ENCODE measurements around the gene COL24A1.

Gene COL24A1

GRCh38 chr1:86018283-86018923, 138.2 kb downstream of the COL24A1 start:
- CTCF ChIA-PET: interaction anchor here (0.5 to 1.0 kb wide), 6 partner anchors 10 to 710 kb away, joined by 3 to 4 read pairs (median 3); no protein-coding TSS in a partner anchor

GRCh38 chr1:86016076-86016759, 140.4 kb downstream of the COL24A1 start:
- TF ChIP-seq CTCF (conservative IDR thresholded peaks at IDR 0.05; ENCODE audit: low read depth): no peak
- ChIA-PET CTCF (no interaction called here), POLR2A (ENCODE audit: low non-redundant PET) (no interaction called here)
- H3K27ac ChIP-seq: no peak overlapping the region
- DNase-seq (ENCODE audit: low spot score): no peak

More at GRCh38 chr1:86018283-86018923, 138.2 kb downstream of the COL24A1 start:
- POLR2A ChIA-PET (ENCODE audit: low non-redundant PET): no interaction called here
- H3K27ac ChIP-seq: no peak overlapping the region
- peak; percentile 85 for TF ChIP-seq CTCF (conservative IDR thresholded peaks at IDR 0.05; ENCODE audit: low read depth)
- peak; percentile 30 for DNase-seq (ENCODE audit: low spot score)

GRCh38 chr1:86015375-86015774, 141.2 kb downstream of the COL24A1 start:
- TF ChIP-seq CTCF (conservative IDR thresholded peaks at IDR 0.05; ENCODE audit: low read depth): no peak
- no peak overlapping the region for H3K27ac ChIP-seq
- POLR2A ChIA-PET (ENCODE audit: low non-redundant PET): no interaction called here
- DNase-seq (ENCODE audit: low spot score): no peak
- CTCF ChIA-PET: interaction anchor here (0.6 kb wide), 1 partner anchor 143 kb away, joined by 5 read pairs; no protein-coding TSS in a partner anchor

GRCh38 chr1:86000601-86001000, 156.0 kb downstream of the COL24A1 start:
- no peak overlapping the region for H3K27ac ChIP-seq
- no peak for TF ChIP-seq CTCF (conservative IDR thresholded peaks at IDR 0.05; ENCODE audit: low read depth)
- DNase-seq (ENCODE audit: low spot score): no peak
- ChIA-PET CTCF (no interaction called here), POLR2A (ENCODE audit: low non-redundant PET) (no interaction called here)

- POLR2A ChIA-PET (ENCODE audit: low non-redundant PET): no interaction called here
- H3K27ac ChIP-seq: no peak overlapping the region
- no peak for TF ChIP-seq CTCF (conservative IDR thresholded peaks at IDR 0.05; ENCODE audit: low read depth)
- CTCF ChIA-PET: no interaction called here
- DNase-seq (ENCODE audit: low spot score): no peak
Measured at GRCh38 chr1:85998105-85998855, 158.3 kb downstream of the COL24A1 start.

- ChIA-PET POLR2A (ENCODE audit: low non-redundant PET) (no interaction called here), CTCF (interaction anchor here (0.6 kb wide), 1 partner anchor 32 kb away, joined by 3 read pairs; no protein-coding TSS in a partner anchor)
- H3K27ac ChIP-seq: no peak overlapping the region
- DNase-seq (ENCODE audit: low spot score): no peak
- no peak for TF ChIP-seq CTCF (conservative IDR thresholded peaks at IDR 0.05; ENCODE audit: low read depth)
Measured at GRCh38 chr1:85992791-85993190, 163.8 kb downstream of the COL24A1 start.
